Osteocyte (in vitro differentiated cells): ENCODE results near the gene MAMDC2. TPM values are rescaled to one million over a fixed set of nuclear protein-coding genes. Genes with fewer than 3 reads are reported as not detected.

Experiments used
- DNase-seq: peaks from one replicate; pipeline ENCODE4 v3.0.0; 2021; ENCODE audit warnings: mixed read lengths; ENCODE audit not compliant: unreplicated experiment; ENCODE audit errors: extremely low spot score
- H3K27ac Mint-ChIP-seq: one replicate; pipeline ENCODE4 v1.8.0; 2021; ENCODE audit warnings: mild to moderate bottlenecking, mixed read lengths; ENCODE audit not compliant: unreplicated experiment
- H3K27me3 Mint-ChIP-seq: one replicate; pipeline ENCODE4 v1.8.0; 2021; ENCODE audit warnings: mixed read lengths; ENCODE audit not compliant: unreplicated experiment
- H3K36me3 Mint-ChIP-seq: one replicate; pipeline ENCODE4 v1.8.0; 2021; ENCODE audit warnings: mixed read lengths; ENCODE audit not compliant: unreplicated experiment
- H3K4me1 Mint-ChIP-seq: one replicate; pipeline ENCODE4 v1.8.0; 2021; ENCODE audit warnings: mixed read lengths; ENCODE audit not compliant: unreplicated experiment
- H3K4me3 Mint-ChIP-seq: one replicate; pipeline ENCODE4 v1.8.0; 2021; ENCODE audit warnings: mild to moderate bottlenecking, moderate library complexity, mixed read lengths; ENCODE audit not compliant: unreplicated experiment
- H3K9me3 Mint-ChIP-seq: one replicate; pipeline ENCODE4 v1.8.0; 2021; ENCODE audit warnings: mixed read lengths; ENCODE audit not compliant: unreplicated experiment
- total RNA-seq: library from RNA; stranded (reverse); gene quantifications from 2 replicates; pipeline ENCODE4 v1.2.1, GENCODE V29; 2021
- TF ChIP-seq, protein P1 (sequence below): fragments of 200-600 bp; sonication (generic); IDR thresholded peaks from 2 replicates; pipeline ENCODE4 v1.5.0; 2021; ENCODE audit warnings: antibody characterized with exemption, mild to moderate bottlenecking, moderate library complexity

MAMDC2 gene
- total RNA-seq, 1 donor from 2014 or later, result 11.3 TPM

DNA sequence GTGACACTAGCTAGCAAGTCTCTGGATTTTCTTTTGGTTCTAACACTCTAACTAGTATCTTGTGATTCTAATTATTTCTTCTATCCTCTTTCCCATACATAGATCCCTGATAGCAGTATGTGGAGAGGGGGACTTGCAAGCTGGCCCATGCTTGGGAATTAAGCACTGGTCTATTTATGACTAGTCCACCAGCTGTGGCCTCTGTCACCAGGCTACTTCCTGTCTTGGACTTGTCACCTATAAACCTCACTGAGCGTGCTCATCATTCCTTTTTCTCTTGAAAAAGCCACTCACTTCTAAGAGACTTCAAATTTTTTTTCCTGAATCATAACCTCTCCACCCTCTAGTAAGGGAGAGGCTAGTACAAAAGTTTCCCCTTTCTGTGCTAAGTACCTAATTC is 32.3 kb upstream of the MAMDC2 start:
- H3K9me3 Mint-ChIP-seq, result peaks cover 9% of the 10 kb centered on the region
- no peak overlapping the region for H3K4me3 Mint-ChIP-seq
- DNase-seq, result no peak
- no peaks in the 10 kb centered on the region for H3K27me3 Mint-ChIP-seq
- peaks cover 25% of the 10 kb centered on the region for H3K4me1 Mint-ChIP-seq
- no peak overlapping the region for H3K27ac Mint-ChIP-seq
- TF ChIP-seq, protein P1, sequence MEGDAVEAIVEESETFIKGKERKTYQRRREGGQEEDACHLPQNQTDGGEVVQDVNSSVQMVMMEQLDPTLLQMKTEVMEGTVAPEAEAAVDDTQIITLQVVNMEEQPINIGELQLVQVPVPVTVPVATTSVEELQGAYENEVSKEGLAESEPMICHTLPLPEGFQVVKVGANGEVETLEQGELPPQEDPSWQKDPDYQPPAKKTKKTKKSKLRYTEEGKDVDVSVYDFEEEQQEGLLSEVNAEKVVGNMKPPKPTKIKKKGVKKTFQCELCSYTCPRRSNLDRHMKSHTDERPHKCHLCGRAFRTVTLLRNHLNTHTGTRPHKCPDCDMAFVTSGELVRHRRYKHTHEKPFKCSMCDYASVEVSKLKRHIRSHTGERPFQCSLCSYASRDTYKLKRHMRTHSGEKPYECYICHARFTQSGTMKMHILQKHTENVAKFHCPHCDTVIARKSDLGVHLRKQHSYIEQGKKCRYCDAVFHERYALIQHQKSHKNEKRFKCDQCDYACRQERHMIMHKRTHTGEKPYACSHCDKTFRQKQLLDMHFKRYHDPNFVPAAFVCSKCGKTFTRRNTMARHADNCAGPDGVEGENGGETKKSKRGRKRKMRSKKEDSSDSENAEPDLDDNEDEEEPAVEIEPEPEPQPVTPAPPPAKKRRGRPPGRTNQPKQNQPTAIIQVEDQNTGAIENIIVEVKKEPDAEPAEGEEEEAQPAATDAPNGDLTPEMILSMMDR, result no peak
- H3K36me3 Mint-ChIP-seq, result no peaks in the 10 kb centered on the region

DNA sequence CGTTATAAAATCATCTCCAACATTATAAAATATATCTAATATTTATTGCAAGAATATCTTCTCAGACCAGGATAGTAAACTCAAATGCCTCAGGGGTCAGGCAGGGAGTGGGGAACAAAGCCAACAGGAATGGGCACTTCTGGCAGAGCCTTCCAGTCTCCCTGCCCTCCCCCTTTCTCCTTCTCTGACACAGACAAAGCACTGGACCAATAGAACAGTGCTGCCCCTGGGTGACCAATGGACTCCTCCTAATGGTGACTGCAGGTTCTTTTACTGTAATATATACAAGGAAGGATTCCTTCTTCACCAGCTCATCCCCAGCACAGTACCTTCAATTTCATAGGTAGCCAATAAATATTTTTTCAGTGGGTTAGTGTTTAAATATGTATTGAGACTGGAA is 31.1 kb upstream of the MAMDC2 start:
- TF ChIP-seq, protein P1, result no peak
- H3K4me1 Mint-ChIP-seq, result peaks cover 23% of the 10 kb centered on the region
- H3K4me3 Mint-ChIP-seq, result no peak overlapping the region
- H3K27ac Mint-ChIP-seq, result no peak overlapping the region
- no peak for DNase-seq
- H3K9me3 Mint-ChIP-seq, result peaks cover 9% of the 10 kb centered on the region
- no peaks in the 10 kb centered on the region for H3K36me3 Mint-ChIP-seq
- H3K27me3 Mint-ChIP-seq, result no peaks in the 10 kb centered on the region

DNA sequence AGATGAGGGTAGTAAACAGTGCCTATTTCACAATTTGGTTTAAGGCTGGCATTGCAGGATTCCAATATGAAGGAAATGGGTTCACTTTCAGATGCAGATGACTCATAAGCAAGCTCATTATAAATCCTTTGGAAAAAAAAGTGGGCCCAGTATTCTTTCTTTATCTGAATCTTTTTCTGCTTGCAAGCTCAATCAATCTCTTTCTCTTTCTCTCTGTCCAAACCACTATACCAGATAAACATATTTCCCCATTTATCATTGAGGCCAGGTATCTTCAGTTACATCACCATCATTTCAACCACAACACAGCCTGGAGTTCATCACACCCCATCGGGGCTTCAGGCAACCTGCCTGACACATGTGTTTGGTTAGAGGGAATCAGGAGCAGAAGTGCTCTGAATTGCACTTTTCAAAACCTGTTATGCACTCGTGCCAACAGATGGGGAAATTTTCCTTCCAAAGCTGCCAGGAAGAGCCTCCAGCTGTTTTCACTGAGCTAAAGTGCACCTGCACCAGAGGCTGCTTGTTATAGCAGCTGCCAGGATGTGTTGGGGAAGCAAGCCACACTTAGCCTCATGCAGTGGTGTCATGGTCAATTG is 30.0 kb upstream of the MAMDC2 start:
- DNase-seq, result no peak
- Mint-ChIP-seq H3K4me3 (no peak overlapping the region), H3K27me3 (no peaks in the 10 kb centered on the region), H3K9me3 (peaks cover 9% of the 10 kb centered on the region), H3K27ac (no peak overlapping the region), H3K36me3 (no peaks in the 10 kb centered on the region), H3K4me1 (peaks cover 23% of the 10 kb centered on the region)
- TF ChIP-seq, protein P1, result no peak

DNA sequence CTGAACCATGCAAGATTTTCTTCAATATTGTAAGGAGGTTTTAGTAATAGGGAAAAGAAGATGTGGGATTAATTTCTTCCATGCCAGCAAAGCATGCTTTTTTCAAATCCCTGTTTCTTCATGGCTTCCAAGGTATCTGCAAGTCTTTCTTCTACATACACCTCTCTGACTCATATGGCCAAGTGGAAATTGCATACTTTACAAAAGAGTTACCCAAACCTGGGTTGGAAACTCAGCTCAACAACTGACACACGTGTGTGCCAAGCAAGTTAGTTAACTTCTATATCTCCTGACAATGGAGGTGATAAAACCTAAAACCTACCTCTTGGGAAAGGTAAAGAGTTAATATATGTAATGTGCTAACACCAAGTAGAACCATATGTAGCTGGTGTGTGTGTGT is 28.5 kb upstream of the MAMDC2 start:
- Mint-ChIP-seq H3K4me3 (no peak overlapping the region), H3K27me3 (no peaks in the 10 kb centered on the region), H3K27ac (no peak overlapping the region), H3K9me3 (peaks cover under 1% of the 10 kb centered on the region), H3K4me1 (peaks cover 16% of the 10 kb centered on the region), H3K36me3 (no peaks in the 10 kb centered on the region)
- TF ChIP-seq, protein P1, result no peak
- DNase-seq, result no peak

DNA sequence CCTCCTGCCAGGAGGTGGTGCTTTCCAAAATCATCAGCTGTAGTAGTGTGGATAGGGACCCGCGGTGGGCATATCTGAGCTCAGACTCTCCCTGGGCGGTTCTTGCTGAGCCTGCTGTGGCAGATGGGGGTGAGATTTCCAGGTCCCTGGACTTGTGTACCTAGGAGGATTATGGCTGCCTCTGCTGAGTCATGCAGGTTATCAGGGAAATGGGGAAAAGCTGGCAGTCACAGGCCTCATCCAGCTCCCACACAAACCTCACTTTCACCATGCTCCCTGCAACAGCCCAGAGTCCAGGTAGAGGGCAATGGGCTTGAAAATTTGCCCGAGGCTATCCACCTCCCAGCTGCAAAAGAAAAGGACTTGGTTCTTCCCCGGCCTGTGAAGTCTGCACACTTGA is 23.4 kb upstream of the MAMDC2 start:
- TF ChIP-seq, protein P1, result no peak
- no peak overlapping the region for H3K4me3 Mint-ChIP-seq
- H3K9me3 Mint-ChIP-seq, result no peaks in the 10 kb centered on the region
- no peaks in the 10 kb centered on the region for H3K36me3 Mint-ChIP-seq
- no peaks in the 10 kb centered on the region for H3K27me3 Mint-ChIP-seq
- H3K4me1 Mint-ChIP-seq, result peaks cover 13% of the 10 kb centered on the region
- no peak overlapping the region for H3K27ac Mint-ChIP-seq
- DNase-seq, result no peak
